Lower lobe of right lung (tissue), 2 donors: ENCODE results near the gene DLGAP1. TPM values are rescaled to one million over a fixed set of nuclear protein-coding genes. Genes with fewer than 3 reads are reported as not detected.
A peak's percentile ranks its signal among the peaks of the same experiment; 100 is the strongest.

ENCODE experiments used
- ATAC-seq, 2 donors: fragments of 200-7000 bp; cut with Tn5 transposase; one replicate each; pipeline ENCODE4 v1.9.1; 2020 to 2022; ENCODE audit warnings: mild to moderate bottlenecking in 2 of 2, moderate library complexity in 2 of 2
- DNase-seq: peaks from one replicate; pipeline ENCODE4 v3.0.0-alpha.2; 2020
- H3K27ac ChIP-seq: fragments of 200-600 bp; one replicate; pipeline ENCODE4 v1.8.0; 2022
- H3K27me3 ChIP-seq: fragments of 200-600 bp; one replicate; pipeline ENCODE4 v1.8.0; 2022; ENCODE audit warnings: low read depth
- H3K36me3 ChIP-seq: fragments of 200-600 bp; one replicate; pipeline ENCODE4 v1.8.0; 2022; ENCODE audit warnings: mild to moderate bottlenecking
- H3K4me1 ChIP-seq: fragments of 200-600 bp; one replicate; pipeline ENCODE4 v1.8.0; 2022
- H3K4me3 ChIP-seq: fragments of 200-600 bp; one replicate; pipeline ENCODE4 v1.8.0; 2022; ENCODE audit warnings: mild to moderate bottlenecking
- H3K9me3 ChIP-seq: fragments of 200-600 bp; one replicate; pipeline ENCODE4 v1.8.0; 2022
- intact Hi-C: fragments of 100-400 bp; cut with DNase I; formaldehyde crosslinking; loops from one replicate; pipeline ENCODE4 v1.11.0; 2022
- total RNA-seq: library from RNA; stranded (reverse); fragmentation: NEBNext Ultra II Directional; extraction: Animal tissue kit (Norgen Biotek cat#: 25700); gene quantifications from one replicate; pipeline ENCODE4 v1.2.1, GENCODE V29; 2021
- TF ChIP-seq, protein P1 (sequence below): fragments of 200-600 bp; IDR thresholded peaks from one replicate; pipeline ENCODE4 v1.8.0; 2022; ENCODE audit warnings: antibody characterized with exemption, mild to moderate bottlenecking
- donor health status: DM: no; HTN: yes; CAD: no; lungs with severe emphysema.

The DLGAP1 gene
- total RNA-seq, 1 donor from 2014 or later, result 3.8 TPM

DNA sequence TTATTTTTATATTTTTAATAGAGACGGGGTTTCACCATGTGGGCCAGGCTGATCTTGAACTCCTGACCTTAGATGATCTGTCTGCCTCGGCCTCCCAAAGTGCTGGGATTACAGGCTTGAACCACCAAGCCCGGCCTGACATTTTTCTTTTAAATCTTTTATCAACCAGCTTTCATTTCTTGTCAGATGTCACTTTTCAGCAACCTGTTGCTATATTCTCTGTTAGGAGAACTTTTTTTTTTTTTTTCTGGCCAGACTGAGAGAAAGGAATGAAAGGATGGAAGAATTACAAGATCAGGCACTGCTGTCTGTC, 858.8 kb downstream of the DLGAP1 start:
- Histone ChIP-seq H3K36me3 (no peaks in the 10 kb centered on the region), H3K9me3 (no peaks in the 10 kb centered on the region), H3K4me3 (peak overlapping the region; percentile 57), H3K27me3 (no peaks in the 10 kb centered on the region), H3K4me1 (peaks cover 61% of the 10 kb centered on the region), H3K27ac (peak overlapping the region; percentile 96)
- DNase-seq, result no peak
- TF ChIP-seq, protein P1, sequence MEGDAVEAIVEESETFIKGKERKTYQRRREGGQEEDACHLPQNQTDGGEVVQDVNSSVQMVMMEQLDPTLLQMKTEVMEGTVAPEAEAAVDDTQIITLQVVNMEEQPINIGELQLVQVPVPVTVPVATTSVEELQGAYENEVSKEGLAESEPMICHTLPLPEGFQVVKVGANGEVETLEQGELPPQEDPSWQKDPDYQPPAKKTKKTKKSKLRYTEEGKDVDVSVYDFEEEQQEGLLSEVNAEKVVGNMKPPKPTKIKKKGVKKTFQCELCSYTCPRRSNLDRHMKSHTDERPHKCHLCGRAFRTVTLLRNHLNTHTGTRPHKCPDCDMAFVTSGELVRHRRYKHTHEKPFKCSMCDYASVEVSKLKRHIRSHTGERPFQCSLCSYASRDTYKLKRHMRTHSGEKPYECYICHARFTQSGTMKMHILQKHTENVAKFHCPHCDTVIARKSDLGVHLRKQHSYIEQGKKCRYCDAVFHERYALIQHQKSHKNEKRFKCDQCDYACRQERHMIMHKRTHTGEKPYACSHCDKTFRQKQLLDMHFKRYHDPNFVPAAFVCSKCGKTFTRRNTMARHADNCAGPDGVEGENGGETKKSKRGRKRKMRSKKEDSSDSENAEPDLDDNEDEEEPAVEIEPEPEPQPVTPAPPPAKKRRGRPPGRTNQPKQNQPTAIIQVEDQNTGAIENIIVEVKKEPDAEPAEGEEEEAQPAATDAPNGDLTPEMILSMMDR, result no peak
- ATAC-seq, result no peak
- intact Hi-C loops, result loop anchor here (10.0 kb wide), 1 partner anchor 59 kb away; no protein-coding TSS in a partner anchor

DNA sequence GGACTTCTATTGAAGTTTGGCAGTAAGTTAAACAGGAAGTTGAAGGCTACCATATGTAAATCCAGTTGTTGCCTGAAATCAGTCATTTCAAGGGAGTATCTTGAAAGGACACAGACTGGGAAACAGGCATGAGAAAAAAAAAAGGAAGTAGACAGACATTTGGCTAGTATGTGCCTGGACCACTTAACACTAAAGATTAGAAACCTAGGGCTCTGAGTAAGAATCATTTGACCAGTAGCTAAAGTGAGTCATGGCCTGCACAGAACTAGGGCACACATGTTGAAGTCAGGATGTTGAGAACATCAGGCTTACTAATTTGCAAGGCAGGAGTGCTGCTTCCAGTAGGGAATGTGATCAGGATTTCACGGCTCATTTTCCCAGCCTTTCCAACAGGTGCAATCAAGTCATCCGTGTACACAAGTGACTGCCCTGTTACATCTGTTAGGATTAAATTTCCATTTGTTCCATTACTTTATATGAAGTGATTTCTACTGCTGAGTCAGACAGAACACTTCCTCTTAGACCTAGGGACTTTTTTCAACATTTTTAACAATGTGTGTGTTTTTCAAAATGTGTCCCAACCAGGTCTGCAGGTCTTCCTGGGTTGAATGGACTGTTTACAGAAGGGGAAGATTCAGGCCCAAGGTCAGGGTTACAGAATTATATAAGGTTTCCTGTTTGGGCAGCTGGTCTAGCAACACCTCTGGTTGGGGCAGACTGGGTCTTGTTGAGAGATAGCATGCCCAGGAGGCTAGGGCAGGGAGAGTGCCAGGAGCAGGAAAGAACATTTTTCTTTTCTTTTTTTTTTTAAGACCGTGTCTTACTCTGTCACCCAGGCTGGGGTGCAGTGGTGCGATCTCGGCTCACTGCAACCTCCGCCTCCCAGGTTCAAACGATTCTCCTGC, 859.5 kb downstream of the DLGAP1 start:
- H3K27me3 ChIP-seq, result no peaks in the 10 kb centered on the region
- peak overlapping the region; percentile 57 for H3K4me3 ChIP-seq
- no peaks in the 10 kb centered on the region for H3K9me3 ChIP-seq
- peaks cover 61% of the 10 kb centered on the region for H3K4me1 ChIP-seq
- DNase-seq (no peak), ATAC-seq (peak; percentile 51 to 67)
- peak overlapping the region; percentile 96 for H3K27ac ChIP-seq
- no peaks in the 10 kb centered on the region for H3K36me3 ChIP-seq
- TF ChIP-seq, protein P1, result no peak
- intact Hi-C loops, result loop anchor here (10.0 kb wide), 1 partner anchor 59 kb away; no protein-coding TSS in a partner anchor

DNA sequence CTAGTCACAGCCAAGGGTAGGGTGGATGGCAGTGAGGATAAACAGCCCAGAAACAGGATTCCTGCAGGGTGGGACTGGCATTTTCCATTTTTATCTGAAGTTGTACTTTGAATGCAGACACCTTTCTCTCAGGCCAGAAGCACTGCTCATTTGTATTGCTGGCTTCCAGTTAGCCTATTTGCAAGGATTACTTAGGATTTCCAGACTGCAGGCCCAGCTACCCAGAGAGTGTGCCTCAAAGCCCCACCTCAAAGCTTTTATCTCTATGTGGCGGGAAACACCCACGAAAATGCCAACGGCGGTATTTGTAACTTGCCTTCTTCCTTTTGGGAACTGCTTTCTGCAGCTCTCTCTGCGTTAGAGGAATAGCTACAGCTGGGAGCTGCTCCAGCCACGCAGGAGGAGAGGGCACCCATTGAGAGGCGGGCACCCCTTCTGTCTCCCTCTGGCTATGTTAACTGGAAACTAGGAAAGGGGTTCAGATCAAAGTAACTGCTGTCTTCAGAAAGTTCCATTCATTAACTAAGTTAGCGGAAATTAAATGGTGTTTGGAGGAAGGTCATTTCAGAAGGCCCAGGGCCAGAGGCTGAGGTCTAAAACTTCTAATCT, 860.2 kb downstream of the DLGAP1 start:
- Histone ChIP-seq H3K4me1 (peaks cover 61% of the 10 kb centered on the region), H3K27ac (peak overlapping the region; percentile 96), H3K27me3 (no peaks in the 10 kb centered on the region), H3K9me3 (no peaks in the 10 kb centered on the region), H3K36me3 (no peaks in the 10 kb centered on the region), H3K4me3 (peak overlapping the region; percentile 57)
- DNase-seq (no peak), ATAC-seq (peak; percentile 1 to 25)
- TF ChIP-seq, protein P1, result no peak
- intact Hi-C loops, result loop anchor here (10.0 kb wide), 1 partner anchor 60 kb away; no protein-coding TSS in a partner anchor

DNA sequence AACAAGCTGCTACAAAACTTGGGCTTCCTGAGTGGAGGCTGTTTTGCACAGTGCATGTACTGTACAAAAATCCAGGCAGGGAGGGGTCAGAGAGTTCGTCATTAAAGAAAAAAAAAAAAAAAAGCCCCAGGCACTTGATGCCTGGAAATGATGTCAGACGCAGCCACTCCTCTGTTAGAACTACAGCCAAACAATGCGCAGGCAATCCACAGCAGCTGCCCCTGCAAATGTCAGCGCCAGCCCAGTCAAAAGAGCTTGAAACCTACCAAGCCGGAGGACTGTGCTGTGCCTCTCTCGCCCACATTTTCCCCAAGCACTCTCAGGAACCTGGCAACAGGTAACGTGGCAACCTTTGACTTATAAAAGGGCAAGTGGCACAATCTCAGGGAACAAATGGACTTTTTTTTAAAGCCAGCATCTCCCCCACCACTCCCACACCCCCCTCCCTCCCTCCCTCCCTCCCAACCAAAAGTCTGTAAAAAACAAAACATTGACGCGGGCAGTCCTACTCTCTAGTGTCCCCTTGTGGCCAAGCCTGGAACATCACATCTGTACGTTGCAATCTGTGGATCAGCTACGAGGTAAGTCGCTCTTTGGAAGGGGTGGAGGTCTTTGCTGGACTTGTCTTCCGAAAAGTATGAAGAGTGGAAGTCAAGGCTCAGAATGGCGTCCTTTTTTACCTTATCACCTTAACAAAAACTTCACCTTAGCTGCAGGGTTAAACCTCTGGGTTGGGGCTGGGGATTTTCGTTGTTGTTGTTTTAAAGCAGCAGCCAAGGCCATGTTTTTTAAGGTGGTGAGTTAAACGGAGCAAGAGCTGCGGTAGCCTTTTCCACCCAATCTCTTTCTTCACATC, 861.0 kb downstream of the DLGAP1 start:
- H3K4me3 ChIP-seq, result peak overlapping the region; percentile 57
- no peaks in the 10 kb centered on the region for H3K36me3 ChIP-seq
- peak overlapping the region; percentile 96 for H3K27ac ChIP-seq
- H3K9me3 ChIP-seq, result no peaks in the 10 kb centered on the region
- ATAC-seq (peak; percentile 86 to 94), DNase-seq (peak; percentile 80)
- TF ChIP-seq, protein P1, result peak; percentile 79
- H3K27me3 ChIP-seq, result no peaks in the 10 kb centered on the region
- intact Hi-C loops, result loop anchor here (10.0 kb wide), 1 partner anchor 61 kb away; no protein-coding TSS in a partner anchor
- H3K4me1 ChIP-seq, result peaks cover 61% of the 10 kb centered on the region

DNA sequence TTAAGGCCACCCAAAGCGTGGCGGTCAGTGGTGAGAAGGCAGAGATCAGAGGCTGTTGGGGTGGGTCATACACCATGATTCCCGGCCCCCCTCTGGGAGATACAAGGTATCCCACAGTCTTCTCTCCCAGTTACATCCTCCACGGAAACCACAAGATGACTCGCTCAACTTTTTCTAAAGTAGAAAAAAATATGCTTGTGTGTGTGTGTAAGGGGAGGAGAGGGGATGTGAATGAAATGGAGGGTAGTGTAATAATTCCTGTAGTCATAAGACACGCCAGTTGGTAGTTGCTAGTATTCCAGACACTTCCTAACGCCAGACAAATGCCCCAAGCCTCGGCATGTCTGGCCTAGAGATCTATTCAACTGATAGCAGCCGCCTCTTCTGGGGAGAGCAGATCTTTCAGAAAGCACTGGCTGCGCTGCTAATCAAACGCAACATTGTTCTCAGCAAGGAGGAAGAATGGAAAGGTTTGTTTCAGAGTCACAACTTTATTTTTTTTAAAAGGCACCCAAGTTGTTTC, 861.7 kb downstream of the DLGAP1 start:
- Histone ChIP-seq H3K4me3 (peak overlapping the region; percentile 57), H3K27ac (peak overlapping the region; percentile 96), H3K27me3 (no peaks in the 10 kb centered on the region), H3K36me3 (no peaks in the 10 kb centered on the region), H3K4me1 (peaks cover 58% of the 10 kb centered on the region), H3K9me3 (no peaks in the 10 kb centered on the region)
- ATAC-seq (peak; percentile 2 to 17), DNase-seq (no peak)
- intact Hi-C loops, result loop anchor here (10.0 kb wide), 1 partner anchor 61 kb away; no protein-coding TSS in a partner anchor
- TF ChIP-seq, protein P1, result no peak
